Endothelial cell of umbilical vein (primary cell): ENCODE data around the gene SOCS3. TPM values are rescaled to one million over a fixed set of nuclear protein-coding genes. Genes with fewer than 3 reads are reported as not detected.

Experiments used
- BruUV-seq: library from RNA; stranded (reverse); fragments of 400-500 nt; replicated peaks from 2 replicates; lab custom pipeline; 2021; lab: Mats Ljungman, UMichigan
- CTCF ChIA-PET: fragments of 300-600, 350-600 bp; sonication (Branson Sonifier 250); formaldehyde crosslinking; loops from one replicate; lab custom pipeline; 2021; ENCODE audit warnings: antibody characterized with exemption, inconsistent platforms; lab: Charles Lee
- POLR2A ChIA-PET: fragments of 300-600, 350-600 bp; sonication (Branson Sonifier 250); formaldehyde crosslinking; loops from one replicate; lab custom pipeline; 2021; ENCODE audit warnings: antibody characterized with exemption, inconsistent platforms; lab: Charles Lee
- DNase-seq: peaks from one replicate; pipeline ENCODE4 v3.0.0-alpha.2; 2011; ENCODE audit warnings: low read depth, low spot score
- FAIRE-seq: peaks from 2 replicates; lab custom pipeline; 2011; peaks lifted over from hg19 to GRCh38; lab: Jason Lieb, UNC
- H2AFZ ChIP-seq: 2 replicates; pipeline ENCODE4 v1.6.0; 2012; ENCODE audit warnings: low read depth, low read length, control low read depth, inconsistent platforms
- H3K27ac ChIP-seq: 2 replicates; pipeline ENCODE4 v1.5.1; 2011; ENCODE audit warnings: low read depth, mild to moderate bottlenecking, control low read depth, low read length, moderate library complexity; ENCODE audit not compliant: insufficient read depth
- H3K27me3 ChIP-seq, 2 experiments: 2 replicates each; pipeline versions ENCODE4 v1.6.0 to v1.6.1; 2011; ENCODE audit warnings: low read length in 2 of 2, mixed read lengths in 1 of 2; ENCODE audit not compliant: control insufficient read depth in 2 of 2, insufficient read depth in 2 of 2
- H3K36me3 ChIP-seq, 2 experiments: 2 replicates in 1 of 2; 3 replicates in 1 of 2; pipeline ENCODE4 v1.5.1; 2011; ENCODE audit warnings: low read length in 2 of 2, mild to moderate bottlenecking in 1 of 2, moderate library complexity in 1 of 2; ENCODE audit not compliant: control insufficient read depth in 2 of 2, insufficient read depth in 2 of 2; ENCODE audit errors: extremely low read depth in 1 of 2
- H3K4me1 ChIP-seq: 3 replicates; pipeline ENCODE4 v1.5.1; 2011; ENCODE audit warnings: mild to moderate bottlenecking, low read length; ENCODE audit not compliant: control insufficient read depth, insufficient read depth; ENCODE audit errors: extremely low read depth
- H3K4me2 ChIP-seq: 2 replicates; pipeline ENCODE4 v1.6.1; 2011; ENCODE audit warnings: low read length, control low read depth, mixed read lengths; ENCODE audit not compliant: insufficient read depth
- H3K4me3 ChIP-seq, 3 experiments: fragments of 200-600 bp in 1 of 3; sonication (generic), shearing (Covaris generic) in 1 of 3; replicated peaks in 1 of 3; 2 replicates each; pipeline ENCODE4 v1.5.1; 2011 to 2016; ENCODE audit warnings: control low read depth in 3 of 3, low read length in 3 of 3, mild to moderate bottlenecking in 2 of 3, inconsistent platforms in 1 of 3, low read depth in 1 of 3, moderate library complexity in 1 of 3; ENCODE audit not compliant: insufficient read depth in 1 of 3
- H3K79me2 ChIP-seq: 2 replicates; pipeline ENCODE4 v1.6.0; 2012; ENCODE audit warnings: low read length, inconsistent platforms; ENCODE audit not compliant: control insufficient read depth, insufficient read depth
- H3K9ac ChIP-seq: replicated peaks from 2 replicates; pipeline ENCODE3; 2011; ENCODE audit warnings: low read length, control low read depth; ENCODE audit not compliant: insufficient read depth; ENCODE audit errors: extremely low read depth
- H3K9me1 ChIP-seq: replicated peaks from 3 replicates; pipeline ENCODE4 v1.6.0; 2011; ENCODE audit warnings: mild to moderate bottlenecking, low read length; ENCODE audit not compliant: control insufficient read depth, insufficient read depth; ENCODE audit errors: extremely low read depth
- H3K9me3 ChIP-seq: replicated peaks from 2 replicates; pipeline ENCODE4 v1.5.1; 2012; ENCODE audit warnings: low read length, inconsistent platforms; ENCODE audit not compliant: control insufficient read depth, insufficient read depth
- H4K20me1 ChIP-seq: replicated peaks from 2 replicates; pipeline ENCODE3; 2011; ENCODE audit warnings: mild to moderate bottlenecking, low read length; ENCODE audit not compliant: control insufficient read depth, insufficient read depth; ENCODE audit errors: extremely low read depth
- CTCF ChIP-seq, 2 donors: IDR thresholded peaks; 1 replicate in 1 of 2; 2 replicates in 1 of 2; pipeline ENCODE4 v1.5.1; 2011; ENCODE audit warnings: low read length in 2 of 2, mild to moderate bottlenecking in 2 of 2, moderate library complexity in 2 of 2, control low read depth in 1 of 2, inconsistent platforms in 1 of 2, low read depth in 1 of 2; ENCODE audit not compliant: insufficient read depth in 1 of 2; ENCODE audit errors: extremely low read depth in 1 of 2
- EZH2 ChIP-seq: IDR thresholded peaks from 2 replicates; pipeline ENCODE4 v1.6.1; 2012; ENCODE audit warnings: borderline replicate concordance, low read depth, mild to moderate bottlenecking, moderate library complexity, low read length, inconsistent platforms; ENCODE audit not compliant: severe bottlenecking
- FOS ChIP-seq: IDR thresholded peaks from 2 replicates; pipeline ENCODE4 v1.6.1; 2011; ENCODE audit warnings: mild to moderate bottlenecking, low read length, moderate library complexity, borderline replicate concordance; ENCODE audit not compliant: insufficient read depth
- GATA2 ChIP-seq: IDR thresholded peaks from 2 replicates; pipeline ENCODE4 v1.7.0; 2011; ENCODE audit warnings: low read depth, mild to moderate bottlenecking, moderate library complexity, mixed read lengths, low read length; ENCODE audit not compliant: insufficient read length, insufficient read depth
- JUN ChIP-seq: IDR thresholded peaks from 2 replicates; pipeline ENCODE4 v1.6.1; 2011; ENCODE audit warnings: borderline replicate concordance, low read depth; ENCODE audit not compliant: insufficient read length, insufficient read depth
- MAX ChIP-seq: IDR thresholded peaks from 2 replicates; pipeline ENCODE4 v1.6.1; 2011; ENCODE audit not compliant: insufficient read depth, insufficient read length
- MYC ChIP-seq: IDR thresholded peaks from one replicate; pipeline ENCODE4 v1.6.1; 2011; ENCODE audit warnings: mild to moderate bottlenecking, low read depth, low read length
- POLR2A ChIP-seq: IDR thresholded peaks from 2 replicates; pipeline ENCODE4 v1.6.1; 2012; ENCODE audit warnings: low read depth, mild to moderate bottlenecking, control low read depth, low read length
- POLR2AphosphoS5 ChIP-seq: IDR thresholded peaks from 2 replicates; pipeline ENCODE4 v1.6.1; 2012; ENCODE audit warnings: low read depth, mild to moderate bottlenecking, control low read depth, low read length, moderate library complexity; ENCODE audit not compliant: insufficient read depth
- dilution Hi-C: fragments of 300-500 bp; cut with MboI; formaldehyde crosslinking; loops from one replicate; pipeline ENCODE4 v1.15.0; 2019; ENCODE audit warnings: low sequenced_read_pairs; ENCODE audit not compliant: extremely low pct_ligation_motif_present
- intact Hi-C: fragments of 100-400 bp; cut with micrococcal nuclease; formaldehyde crosslinking; loops from one replicate; pipeline ENCODE4 v1.10.0; 2022
- polyA plus RNA-seq, 4 experiments: library from polyadenylated mRNA; depleted of rRNA in 3 of 4; stranded (reverse) in 3 of 4; unstranded in 1 of 4; fragments of >200 nt; gene quantifications; 2 replicates each; pipeline versions ENCODE4 v1.2.1 to v1.2.3, GENCODE V29; 2011 to 2012; ENCODE audit warnings: missing spikeins in 1 of 4
- total RNA-seq: library from RNA; stranded (reverse); gene quantifications from 2 replicates; pipeline ENCODE4 v1.2.3, GENCODE V29; 2021

SOCS3 gene
- total and polyA plus RNA-seq, 2 donors (not counting 3 experiments of a cell fraction or from before 2014, with no cell fraction given): 6.2 to 14.3 TPM

DNA sequence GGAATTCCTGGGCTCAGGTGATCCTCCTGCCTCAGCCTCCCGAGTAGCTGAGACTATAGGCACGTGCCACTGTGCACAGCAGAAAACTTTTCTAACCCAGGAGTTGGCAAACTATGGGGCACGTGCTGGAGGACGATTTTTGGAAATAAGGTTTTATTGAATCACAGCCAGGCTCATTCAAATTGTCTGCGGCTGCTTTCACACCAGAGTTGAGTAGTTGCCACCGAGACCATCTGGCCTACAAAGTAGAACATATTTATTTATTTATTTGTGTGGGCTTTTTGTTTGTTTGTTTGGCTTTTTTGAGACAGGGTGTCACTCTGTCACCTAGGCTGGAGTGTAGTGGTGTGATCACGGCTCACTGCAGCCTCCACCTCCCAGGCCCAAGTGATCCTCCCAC, 11.2 kb upstream of the SOCS3 start:
- H4K20me1 ChIP-seq: no peaks in the 10 kb centered on the region
- no peak for DNase-seq
- BruUV-seq: no TSS peak
- no peak for TF ChIP-seq FOS
- no peak for TF ChIP-seq POLR2A
- no peak for TF ChIP-seq JUN
- no peak for TF ChIP-seq EZH2
- TF ChIP-seq MYC: no peak
- no peak for TF ChIP-seq CTCF (IDR thresholded peaks at IDR 0.05; ENCODE audit: extremely low read depth in 1 of 2, insufficient read depth in 1 of 2, low read depth in 1 of 2, low read length in 2 of 2)
- no peak for TF ChIP-seq GATA2
- TF ChIP-seq POLR2AphosphoS5: no peak
- TF ChIP-seq MAX: no peak
- intact Hi-C loops: no loop called here
- H3K9me3 ChIP-seq: no peaks in the 10 kb centered on the region
- dilution Hi-C loops: no loop called here
- no peak overlapping the region for H3K9ac ChIP-seq
- no peak overlapping the region for H3K4me3 ChIP-seq
- H3K4me1 ChIP-seq: peaks cover 24% of the 10 kb centered on the region
- H3K9me1 ChIP-seq: no peaks in the 10 kb centered on the region
- no peaks in the 10 kb centered on the region for H3K79me2 ChIP-seq
- H3K36me3 ChIP-seq: no peaks in the 10 kb centered on the region
- FAIRE-seq: no peak
- POLR2A ChIA-PET: no interaction called here
- H3K27me3 ChIP-seq: no peaks in the 10 kb centered on the region
- no peak overlapping the region for H3K27ac ChIP-seq
- H3K4me2 ChIP-seq: no peak overlapping the region
- H2AFZ ChIP-seq: no peak overlapping the region
- CTCF ChIA-PET: interaction anchor here (2.4 kb wide), 1 partner anchor 11 kb away, joined by 7 read pairs; no protein-coding TSS in a partner anchor
